Measurements from ENCODE around the gene KCNJ9. TPM values are rescaled to one million over a fixed set of nuclear protein-coding genes. Genes with fewer than 3 reads are reported as not detected.

Gene KCNJ9
- total RNA-seq, 1 donor from 2014 or later: not detected

GRCh38 chr1:160066829-160067745 lies 14.3 kb upstream of the KCNJ9 start:
- Histone ChIP-seq H3K27ac (no peak overlapping the region), H3K36me3 (no peaks in the 10 kb centered on the region), H3K4me1 (peaks cover 18% of the 10 kb centered on the region), H3K9me3 (no peaks in the 10 kb centered on the region), H3K4me3 (no peak overlapping the region), H3K27me3 (no peaks in the 10 kb centered on the region)
- TF ChIP-seq CTCF (IDR thresholded peaks at IDR 0.05): no peak
- no peak for TF ChIP-seq POLR2A (IDR thresholded peaks at IDR 0.05)
- TF ChIP-seq POLR2AphosphoS5 (IDR thresholded peaks at IDR 0.05; ENCODE audit: insufficient read depth in 1 of 2, low read depth in 1 of 2): no peak
- no peak for DNase-seq (ENCODE audit: extremely low spot score in 2 of 2)
- intact Hi-C loops (cut with DNase I): no loop called here

- Histone ChIP-seq H3K9me3 (no peaks in the 10 kb centered on the region), H3K27ac (no peak overlapping the region), H3K27me3 (no peaks in the 10 kb centered on the region), H3K4me1 (peaks cover 18% of the 10 kb centered on the region), H3K36me3 (no peaks in the 10 kb centered on the region), H3K4me3 (no peak overlapping the region)
- no peak for DNase-seq (ENCODE audit: extremely low spot score in 2 of 2)
- TF ChIP-seq CTCF (IDR thresholded peaks at IDR 0.05): no peak
- no peak for TF ChIP-seq POLR2AphosphoS5 (IDR thresholded peaks at IDR 0.05; ENCODE audit: insufficient read depth in 1 of 2, low read depth in 1 of 2)
- no peak for TF ChIP-seq POLR2A (IDR thresholded peaks at IDR 0.05)
- intact Hi-C loops (cut with DNase I): no loop called here
Measured at GRCh38 chr1:160068225-160068624, 13.1 kb upstream of the KCNJ9 start.

- no peak for TF ChIP-seq POLR2AphosphoS5 (IDR thresholded peaks at IDR 0.05; ENCODE audit: insufficient read depth in 1 of 2, low read depth in 1 of 2)
- TF ChIP-seq POLR2A (IDR thresholded peaks at IDR 0.05): no peak
- TF ChIP-seq CTCF (IDR thresholded peaks at IDR 0.05): no peak
- Histone ChIP-seq H3K27me3 (no peaks in the 10 kb centered on the region), H3K9me3 (no peaks in the 10 kb centered on the region), H3K36me3 (no peaks in the 10 kb centered on the region), H3K4me3 (peak within 1 kb of the TSS; percentile 47 to 55), H3K4me1 (peaks cover 18% of the 10 kb centered on the region), H3K27ac (no peak within 1 kb of the TSS)
- intact Hi-C loops (cut with DNase I): loop anchor here (5.0 kb wide), 1 partner anchor 1472 kb away; no protein-coding TSS in a partner anchor
- DNase-seq (ENCODE audit: extremely low spot score in 2 of 2): no peak
Measured at GRCh38 chr1:160069460-160070231, 11.7 kb upstream of the KCNJ9 start, which contains the start of gene KCNJ10. Gene KCNJ10 (minus strand): TSS chr1:160070160. CDS start chr1:160042532, 27,628 bp downstream.

- Histone ChIP-seq H3K36me3 (no peaks in the 10 kb centered on the region), H3K4me1 (peaks cover 18% of the 10 kb centered on the region), H3K27me3 (no peaks in the 10 kb centered on the region), H3K9me3 (no peaks in the 10 kb centered on the region), H3K27ac (no peak overlapping the region), H3K4me3 (peak overlapping the region; percentile 47 to 55)
- DNase-seq (ENCODE audit: extremely low spot score in 2 of 2): no peak
- TF ChIP-seq POLR2A (IDR thresholded peaks at IDR 0.05): no peak
- TF ChIP-seq POLR2AphosphoS5 (IDR thresholded peaks at IDR 0.05; ENCODE audit: insufficient read depth in 1 of 2, low read depth in 1 of 2): peak in 1 of 2 donors; percentile 41
- intact Hi-C loops (cut with DNase I): loop anchor here (5.0 kb wide), 1 partner anchor 1473 kb away; no protein-coding TSS in a partner anchor
Measured at GRCh38 chr1:160070243-160071163, 10.8 kb upstream of the KCNJ9 start.
